Right kidney (tissue), 1 donor: ENCODE data around the gene LURAP1L.
A peak's percentile ranks its signal among the peaks of the same experiment; 100 is the strongest.

Experiments
- DNase-seq: peaks from one replicate; pipeline ENCODE4 v3.0.0-alpha.2; 2016

The LURAP1L gene

DNA sequence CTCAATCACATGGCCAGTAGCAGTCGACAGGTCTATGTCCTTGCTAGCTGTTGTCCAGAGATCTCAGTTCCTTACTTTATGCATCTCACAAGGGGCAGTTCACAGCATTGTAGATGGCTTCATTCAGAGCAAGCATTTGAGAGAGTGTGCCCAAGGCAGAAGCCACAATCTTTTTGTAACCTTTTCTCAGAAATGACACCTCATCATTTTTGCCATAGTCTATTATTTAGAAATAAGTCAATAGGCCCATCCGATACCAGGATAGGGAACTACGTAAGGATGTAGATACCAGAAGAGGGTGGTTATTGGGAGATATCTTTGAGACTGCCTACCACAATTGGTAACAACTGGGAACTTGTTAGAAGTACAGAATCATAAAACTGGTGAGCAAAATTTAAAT, 37.1 kb downstream of the LURAP1L start:
- DNase-seq, result no peak

DNA sequence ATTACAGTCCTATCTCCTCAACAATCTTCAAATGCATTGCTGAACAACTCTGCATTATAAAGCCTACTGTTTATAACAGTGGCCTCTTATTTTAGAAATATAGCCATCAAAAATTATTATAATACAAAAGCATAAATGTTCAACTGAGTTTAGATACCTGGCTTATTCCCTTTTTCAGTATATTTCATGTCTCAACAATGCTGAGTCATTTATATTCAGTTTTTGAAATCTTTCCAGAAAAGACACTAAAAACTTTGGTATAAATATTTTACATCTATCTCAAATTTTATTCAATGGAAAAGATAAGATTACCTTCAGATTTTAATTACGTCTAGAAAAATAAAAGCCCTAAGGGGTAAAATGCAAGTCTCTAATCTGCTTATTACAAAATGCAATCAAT, 37.9 kb downstream of the LURAP1L start:
- DNase-seq, result no peak

DNA sequence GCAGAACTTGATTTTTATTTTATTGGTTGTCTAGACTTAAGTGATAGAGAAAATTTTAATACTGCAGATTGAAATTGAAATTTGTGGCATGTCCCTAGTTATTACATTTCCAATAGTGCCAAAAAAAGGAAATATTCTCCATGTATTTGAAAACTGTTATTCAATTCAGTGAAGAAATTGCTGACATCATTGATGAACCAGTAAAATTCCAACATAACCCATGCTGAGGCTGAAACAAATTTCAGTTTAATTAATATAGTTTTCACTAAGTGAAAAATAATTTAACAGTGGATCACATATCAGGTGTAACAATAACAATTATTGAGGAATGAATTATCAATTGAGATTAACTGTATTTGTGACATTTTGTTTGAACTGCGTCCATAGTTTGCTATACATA, 38.7 kb downstream of the LURAP1L start:
- no peak for DNase-seq

DNA sequence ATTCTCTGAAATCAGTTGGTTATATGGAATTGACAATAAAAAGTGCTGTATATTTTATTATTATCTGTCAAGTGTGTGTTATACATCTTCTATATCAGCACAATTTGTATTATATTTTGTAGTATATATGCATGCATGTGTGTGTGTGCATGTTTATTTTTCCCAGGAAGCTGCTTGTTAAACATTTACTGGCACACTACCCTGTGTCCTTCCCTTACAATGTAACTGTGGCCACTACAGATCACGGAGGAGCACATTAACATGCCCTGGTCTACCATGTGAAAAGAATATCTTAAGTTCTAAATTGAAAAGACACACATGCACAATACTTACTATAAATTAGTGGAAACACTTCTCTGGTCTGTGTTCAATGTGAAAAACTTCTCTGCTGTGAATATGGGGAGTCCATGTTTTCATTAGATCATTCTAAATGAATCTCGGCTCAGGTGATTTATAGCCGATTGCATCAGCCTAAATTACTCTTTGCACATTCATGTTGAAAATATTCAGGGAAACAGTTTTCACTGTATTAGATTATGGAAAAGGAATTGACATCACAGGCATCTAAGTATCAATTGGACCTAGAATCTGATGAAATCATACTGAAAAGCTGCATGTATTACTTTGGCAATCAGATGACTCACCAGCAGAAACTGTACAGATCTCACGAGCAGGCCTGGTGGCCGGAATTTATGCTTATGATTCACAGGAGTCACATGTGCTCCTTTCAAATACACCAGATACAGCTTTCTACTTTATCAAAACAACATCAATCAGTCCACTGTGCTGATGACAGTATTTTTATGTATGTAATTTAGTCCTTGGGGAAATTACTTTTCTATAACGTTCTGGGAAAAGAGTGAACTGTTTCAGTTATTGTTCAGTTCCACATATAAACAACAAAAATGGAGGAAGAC, 39.4 kb downstream of the LURAP1L start:
- peak; percentile 67 for DNase-seq

DNA sequence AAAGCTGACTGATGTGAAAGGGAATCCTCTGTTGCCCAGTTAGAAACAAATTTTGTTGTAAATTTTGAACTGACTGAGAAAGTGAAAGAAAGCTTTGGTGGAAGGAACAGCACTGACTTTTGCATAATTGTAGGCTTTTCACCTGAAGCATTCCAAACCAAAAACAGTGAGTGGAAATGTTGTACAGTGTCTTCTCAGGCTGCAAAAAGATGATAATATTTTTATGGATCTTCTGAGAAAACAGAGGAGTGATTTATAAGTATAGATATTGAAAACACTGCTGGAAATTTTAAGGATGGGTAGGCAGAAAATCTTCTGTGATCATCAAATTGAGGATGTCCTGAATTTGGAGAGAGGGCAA, 40.0 kb downstream of the LURAP1L start:
- DNase-seq, result no peak

DNA sequence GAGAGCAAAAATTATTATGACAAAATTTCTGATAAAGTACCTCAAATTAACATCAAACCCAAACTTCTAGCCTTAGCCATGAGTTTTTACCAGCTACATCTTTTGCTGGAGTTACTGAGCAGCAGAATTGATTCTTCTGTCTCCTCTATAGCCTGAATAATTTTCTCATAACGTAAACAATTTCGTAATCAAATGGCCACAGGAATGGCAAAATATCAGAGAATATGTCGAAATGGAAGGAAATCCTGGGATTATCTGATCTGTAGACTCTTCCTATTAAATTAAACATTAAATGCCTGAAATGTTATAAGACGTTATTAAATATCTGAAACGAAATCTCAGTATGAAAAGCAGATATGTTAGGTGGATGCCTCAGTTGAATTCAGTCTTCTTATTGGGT, 41.1 kb downstream of the LURAP1L start:
- DNase-seq, result no peak

DNA sequence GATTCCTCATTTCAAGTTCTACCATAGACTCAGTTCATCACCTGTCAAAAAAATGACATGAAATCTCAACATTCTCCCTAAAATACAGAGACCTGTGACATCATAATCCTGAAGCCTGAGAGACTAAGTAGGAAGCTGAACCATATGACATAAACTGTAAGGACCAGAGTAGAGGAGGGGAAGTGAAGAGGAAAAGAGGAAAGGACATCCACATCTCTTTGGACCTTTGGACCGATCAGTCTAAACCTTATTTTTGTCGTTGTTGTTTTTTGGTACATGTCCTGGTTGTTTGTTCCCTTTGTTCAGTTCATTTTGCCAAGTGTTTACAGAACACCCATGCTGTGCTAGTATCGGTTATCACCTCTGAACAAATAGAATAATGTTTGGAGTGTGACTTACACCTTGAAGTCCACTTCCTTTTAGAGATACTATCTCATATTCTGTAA, 41.9 kb downstream of the LURAP1L start:
- DNase-seq, result no peak

DNA sequence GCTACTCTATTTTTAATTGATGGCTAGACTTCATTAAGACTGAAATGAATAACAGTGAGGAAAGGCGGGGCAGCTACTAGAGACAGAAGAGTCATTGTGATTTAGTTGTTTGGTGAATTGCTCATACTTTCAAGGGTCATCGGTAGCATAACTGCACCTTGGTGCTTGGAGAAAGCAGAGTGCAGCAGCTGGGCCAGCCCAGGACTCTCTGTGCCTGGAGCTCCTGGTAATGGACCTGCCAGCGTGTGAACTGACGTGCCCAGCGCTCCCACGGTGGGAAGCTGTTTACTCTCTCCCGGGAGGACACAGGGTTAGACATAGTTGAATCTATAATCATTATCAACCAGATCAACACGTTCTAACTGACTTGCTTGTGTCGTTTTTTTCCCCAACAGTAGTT, 42.9 kb downstream of the LURAP1L start:
- peak; percentile 50 for DNase-seq

DNA sequence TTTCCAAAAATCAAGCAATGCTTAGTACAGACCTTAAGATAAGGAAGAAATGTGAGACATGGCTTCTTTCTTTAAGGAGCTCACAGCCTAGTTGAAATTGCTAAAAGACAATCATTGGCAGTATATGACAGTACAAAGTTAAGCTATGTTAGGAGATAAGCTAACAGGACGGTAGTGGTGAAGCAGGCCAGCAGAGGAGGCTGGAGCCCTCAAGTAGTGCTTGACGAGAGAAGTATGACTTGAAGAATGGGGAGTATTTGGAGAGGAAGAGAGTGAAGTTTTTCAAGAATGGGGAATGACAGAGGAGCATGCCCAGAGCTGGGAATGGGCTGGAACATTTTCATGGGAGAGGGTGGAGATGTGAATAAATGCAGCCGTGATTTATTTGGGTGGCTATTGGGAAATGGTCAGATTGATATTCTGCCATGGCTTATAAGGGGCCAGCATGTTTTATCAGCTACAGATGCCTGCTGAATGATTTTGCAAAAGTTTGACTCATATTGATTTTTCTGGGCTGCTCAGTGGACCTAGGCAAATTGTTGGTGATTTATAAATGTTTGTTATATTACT, 43.7 kb downstream of the LURAP1L start:
- DNase-seq, result no peak

DNA sequence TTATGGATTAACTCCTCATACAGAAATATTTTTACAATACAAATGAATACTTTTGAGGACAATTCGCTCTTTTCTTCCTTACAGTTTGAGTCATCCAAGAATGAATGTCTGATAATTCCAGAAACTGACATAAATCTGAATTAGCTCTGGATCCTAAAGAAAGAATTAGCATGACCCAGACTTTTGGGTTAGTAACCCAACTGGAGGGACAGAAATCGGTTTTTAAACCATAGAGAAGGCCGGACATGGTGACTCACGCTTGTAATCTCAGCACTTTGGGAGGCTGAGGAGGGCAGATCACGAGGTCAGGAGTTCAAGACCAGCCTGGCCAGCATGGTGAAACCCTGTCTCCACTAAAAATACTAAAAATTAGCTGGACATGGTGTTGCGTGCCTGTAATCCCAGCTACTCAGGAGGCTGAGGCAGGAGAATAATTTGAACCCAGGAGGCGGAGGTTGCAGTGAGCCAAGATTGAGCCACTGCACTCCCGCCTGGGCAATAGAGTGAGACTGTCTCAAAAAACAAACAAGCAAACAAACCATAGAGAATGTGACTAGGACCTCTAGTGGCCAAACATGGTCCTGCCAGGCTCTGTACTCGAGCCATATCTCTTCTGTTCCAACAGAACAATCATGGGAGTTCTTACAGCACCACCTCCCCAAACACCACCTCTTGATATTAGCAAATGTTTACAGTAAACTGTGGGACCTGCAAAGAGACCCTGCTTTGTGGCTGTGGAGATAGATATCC, 44.8 kb downstream of the LURAP1L start:
- no peak for DNase-seq

DNA sequence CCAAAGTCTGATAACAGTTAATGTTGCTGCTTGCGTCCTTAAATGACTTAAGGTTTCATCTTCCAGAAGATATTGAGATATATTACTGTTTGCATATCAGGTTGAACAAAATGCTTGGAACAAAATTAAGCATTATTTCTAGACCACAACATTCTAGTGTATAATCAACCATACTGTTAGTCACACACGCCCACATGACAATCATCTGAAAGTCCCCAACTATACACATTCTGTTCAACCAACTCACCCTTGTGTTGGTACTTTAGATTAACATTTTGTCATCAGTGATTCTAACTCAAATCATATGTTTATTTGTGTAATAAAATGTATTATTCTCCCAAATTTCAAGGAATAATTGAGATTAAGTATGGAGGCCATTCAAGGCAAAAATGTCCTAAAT, 47.3 kb downstream of the LURAP1L start:
- no peak for DNase-seq

DNA sequence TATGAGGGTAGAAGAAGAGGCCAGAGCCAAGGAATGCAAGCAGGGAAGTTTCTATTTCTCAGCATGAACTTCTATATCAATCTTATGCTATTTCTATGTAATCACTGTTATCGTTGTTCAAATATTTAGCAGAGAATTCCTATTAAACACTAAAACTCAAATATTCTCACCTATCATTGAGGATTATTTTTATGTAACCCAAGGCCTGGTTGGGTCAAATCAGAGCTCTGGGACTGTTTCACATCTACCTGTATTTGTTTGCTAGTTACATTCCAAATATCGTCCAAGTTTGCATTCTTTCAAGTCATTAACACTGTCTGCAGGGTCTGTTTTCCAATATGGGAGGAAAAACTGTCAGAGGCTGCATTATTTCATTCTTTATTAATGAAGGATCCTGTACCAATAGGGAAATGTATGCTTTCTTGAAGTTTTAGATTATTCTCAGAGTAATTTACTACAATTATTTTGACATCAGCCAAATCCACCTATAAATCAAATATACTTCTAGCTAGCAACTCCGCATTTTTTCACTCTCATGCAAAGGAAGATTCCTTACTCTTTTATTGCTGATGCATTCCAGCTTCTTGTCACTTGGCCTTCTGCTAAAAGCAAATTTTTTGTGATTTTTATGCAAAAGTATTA, 52.2 kb downstream of the LURAP1L start:
- no peak for DNase-seq

DNA sequence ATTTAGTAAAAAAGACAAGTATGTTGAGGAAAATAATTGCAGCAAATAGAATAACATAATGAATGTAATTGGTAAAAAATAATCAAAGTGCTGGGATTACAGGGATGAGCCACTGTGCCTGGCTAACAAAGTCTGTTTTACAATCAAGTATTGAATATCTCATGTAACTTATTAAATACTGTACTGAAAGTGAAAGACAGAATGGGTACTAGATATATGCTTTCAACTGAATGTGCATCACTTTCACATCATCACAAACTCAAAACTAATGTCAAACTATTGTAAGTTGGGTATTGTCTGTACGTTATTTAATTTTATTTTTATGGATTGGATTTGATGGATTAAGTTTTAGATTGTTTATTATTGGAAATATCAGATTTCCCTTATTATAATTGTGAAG, 58.9 kb downstream of the LURAP1L start:
- DNase-seq, result no peak

DNA sequence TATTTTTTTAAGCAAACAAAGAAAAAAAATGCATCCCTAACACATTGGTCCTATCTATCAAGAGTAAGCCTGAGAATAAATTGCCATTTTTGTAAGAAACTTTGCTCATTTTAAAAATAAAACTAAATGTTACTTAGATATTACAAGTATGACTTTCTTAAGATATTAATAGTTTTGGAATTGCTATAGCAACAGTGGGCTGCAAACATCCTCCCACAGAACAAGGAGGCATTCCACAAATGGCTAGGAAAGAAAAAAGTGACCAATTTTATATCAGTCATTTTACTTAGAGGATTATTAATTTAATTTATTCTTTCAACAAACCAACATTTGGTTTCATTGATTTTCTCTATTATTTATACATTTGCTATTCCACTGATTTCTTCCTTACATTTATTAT, 63.7 kb downstream of the LURAP1L start:
- no peak for DNase-seq

DNA sequence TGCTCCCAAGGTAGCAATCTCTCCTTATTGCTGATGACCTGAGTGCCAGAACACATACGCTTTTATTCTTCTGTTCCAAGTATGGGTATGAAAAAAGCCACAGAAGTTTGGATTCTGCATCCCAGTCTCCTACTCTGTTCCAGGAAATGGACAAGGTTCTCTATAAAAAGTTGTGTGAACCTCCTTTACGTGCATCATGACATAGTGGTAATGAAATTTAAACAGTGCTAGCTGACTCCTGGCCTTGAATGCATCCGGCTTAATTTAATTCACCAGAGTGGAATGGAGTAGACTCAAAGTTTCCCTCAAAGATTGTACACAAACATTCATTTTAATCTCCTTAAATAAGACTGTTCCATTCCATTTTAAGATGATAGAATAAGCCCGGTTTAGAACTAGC, 68.9 kb downstream of the LURAP1L start:
- DNase-seq, result no peak

DNA sequence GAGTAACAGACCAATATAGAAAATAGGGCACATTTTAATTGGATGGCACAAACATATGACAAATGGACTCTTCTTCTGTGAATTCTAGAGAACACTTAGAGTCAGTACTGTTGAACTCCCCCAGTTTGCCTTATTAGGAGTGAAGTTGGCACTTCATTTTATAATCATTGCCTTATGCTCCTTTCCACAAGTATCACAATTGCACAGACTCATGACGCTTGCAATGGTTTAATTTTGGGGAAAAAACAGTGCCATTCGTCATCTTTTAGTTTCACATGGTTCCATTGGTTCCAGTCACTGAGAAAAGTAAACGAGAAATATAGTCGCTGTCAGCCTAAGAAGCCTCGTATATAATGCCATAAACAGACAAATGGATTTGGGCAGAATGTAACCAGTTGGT, 71.2 kb downstream of the LURAP1L start:
- DNase-seq, result no peak

DNA sequence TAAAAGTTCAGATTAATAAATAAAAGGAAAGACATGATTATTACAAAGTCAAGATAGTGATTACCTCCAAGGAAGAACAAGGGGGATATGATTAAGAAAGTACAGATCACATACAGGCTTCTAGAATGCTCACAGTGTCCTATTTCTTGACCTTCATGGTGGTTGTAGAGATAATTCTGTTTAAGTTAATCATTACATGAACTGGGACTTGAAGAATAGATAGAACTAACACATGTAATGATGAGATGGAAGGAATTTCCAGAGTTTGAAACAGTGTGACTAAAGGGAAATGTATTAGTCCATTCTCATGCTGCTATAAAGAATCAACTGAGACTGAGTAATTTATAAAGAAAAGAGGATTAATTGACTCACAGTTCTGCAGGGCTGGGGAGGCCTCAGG, 72.7 kb downstream of the LURAP1L start:
- no peak for DNase-seq

DNA sequence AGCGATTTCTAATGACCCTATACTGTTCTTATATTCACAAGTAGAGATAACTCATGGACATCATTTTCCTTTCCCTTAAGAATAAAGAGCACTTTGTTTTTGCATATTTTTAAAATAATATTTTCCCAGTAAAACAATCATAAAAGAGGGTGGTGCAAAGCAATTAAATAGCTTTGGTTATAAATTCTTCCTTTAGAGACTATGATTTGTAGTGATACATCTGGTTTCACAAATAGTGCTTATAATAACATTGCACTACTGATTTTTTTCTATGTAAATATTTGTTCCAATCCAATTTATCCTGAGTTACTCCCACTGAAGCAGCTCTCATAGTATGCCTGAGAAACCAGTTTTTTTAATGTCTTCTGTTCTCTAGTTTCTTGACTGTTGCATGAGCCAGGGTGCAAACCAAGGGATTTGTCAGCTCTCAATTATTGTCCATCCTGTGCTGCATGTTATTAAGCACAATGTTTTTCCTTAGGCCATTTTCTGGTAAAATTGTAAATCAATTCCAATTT, 74.7 kb downstream of the LURAP1L start:
- DNase-seq, result no peak

DNA sequence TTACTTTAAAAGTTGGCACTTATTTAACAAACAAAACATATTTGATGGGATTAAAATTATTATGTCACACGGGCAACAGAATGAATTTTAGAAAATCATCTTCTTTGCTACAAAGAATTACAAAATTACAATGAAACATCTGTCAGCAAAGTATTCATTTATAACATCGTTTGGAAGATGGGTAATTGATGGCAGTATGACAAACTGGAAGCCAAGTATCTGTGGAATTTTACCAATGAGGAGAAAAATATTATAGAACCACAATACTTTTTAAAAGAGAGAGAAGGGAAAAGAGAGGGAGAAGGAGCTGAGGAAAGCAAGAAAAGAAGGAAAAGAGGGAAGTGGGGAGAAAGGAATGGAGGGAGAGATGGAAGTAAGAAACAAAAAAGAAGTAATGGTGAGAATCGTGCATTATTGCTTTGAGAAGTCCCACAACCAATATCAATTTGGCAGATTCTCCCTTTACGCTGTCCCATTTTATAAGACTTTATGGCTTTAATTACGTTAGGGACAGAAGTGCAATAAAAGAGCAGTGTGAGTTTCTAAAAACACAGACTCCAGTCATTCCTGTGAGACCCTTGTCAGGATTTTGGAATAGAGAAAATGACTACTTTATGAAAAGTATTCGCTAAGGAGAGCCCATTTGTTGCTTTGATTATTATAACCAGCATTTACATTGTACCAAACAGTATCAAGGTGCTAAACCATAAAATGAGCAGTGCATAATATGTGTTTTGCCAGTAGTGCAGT, 76.7 kb downstream of the LURAP1L start:
- DNase-seq, result no peak

DNA sequence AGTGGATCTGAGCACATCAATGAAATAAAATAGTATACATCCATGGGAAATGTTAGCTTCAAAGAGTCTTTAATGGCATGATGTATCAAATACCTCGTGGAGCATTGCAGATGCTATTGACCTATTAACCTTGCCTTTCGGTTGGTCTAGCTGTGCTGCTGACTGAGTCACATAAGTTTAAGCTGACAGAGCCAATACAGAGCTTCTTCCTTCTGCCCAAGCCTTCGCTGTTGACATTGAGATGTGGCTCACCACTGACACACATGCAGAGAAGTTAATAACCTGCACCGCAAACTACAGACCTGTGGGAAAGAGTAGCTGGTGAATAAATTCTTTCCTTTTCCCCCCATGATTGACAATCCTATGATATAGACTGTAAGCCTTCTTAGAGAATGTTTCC, 78.2 kb downstream of the LURAP1L start:
- DNase-seq, result no peak

DNA sequence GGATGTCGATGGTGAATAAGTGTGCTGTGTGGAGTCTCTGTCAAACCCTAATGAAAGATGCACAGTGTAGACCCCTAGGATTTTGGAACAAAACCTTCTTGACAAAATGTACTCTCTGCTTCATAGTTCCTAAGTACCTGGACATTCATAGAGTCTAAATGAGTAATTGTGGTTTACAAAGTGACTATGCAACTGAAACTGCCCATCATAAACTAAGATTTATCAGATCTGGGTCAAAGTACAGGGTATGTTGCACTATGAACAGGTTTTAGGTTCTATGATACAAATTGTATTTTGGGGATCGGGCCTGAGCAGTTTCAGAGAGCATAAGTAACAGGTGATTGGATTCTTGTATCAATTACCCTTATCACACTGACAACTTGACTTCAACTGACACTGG, 79.4 kb downstream of the LURAP1L start:
- DNase-seq, result no peak

DNA sequence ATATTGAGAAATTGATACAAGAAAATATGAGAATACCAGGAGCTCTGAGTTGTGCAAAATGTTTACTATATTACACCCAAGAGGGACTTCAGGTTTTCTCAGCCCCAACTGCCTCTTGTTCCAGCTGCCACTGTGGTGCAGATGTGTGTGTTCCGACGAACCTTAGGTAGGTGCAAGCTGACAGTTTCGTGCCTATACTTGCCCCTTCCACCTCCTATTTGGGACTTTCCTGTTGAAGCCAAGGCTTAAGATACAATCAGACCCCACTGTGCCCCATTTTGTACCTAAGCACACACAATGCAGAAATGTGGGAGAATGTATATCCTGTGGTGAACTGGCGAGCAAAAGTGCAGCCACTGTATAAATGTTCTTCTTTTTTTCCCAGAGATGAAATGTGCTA, 80.2 kb downstream of the LURAP1L start:
- no peak for DNase-seq
